Endothelial cell (in vitro differentiated cells): ENCODE measurements around the gene MRPL22. TPM values are rescaled to one million over a fixed set of nuclear protein-coding genes. Genes with fewer than 3 reads are reported as not detected.

Experiments
- DNase-seq: peaks from one replicate; pipeline ENCODE4 v3.0.0; 2021; ENCODE audit warnings: low spot score
- H3K27ac Mint-ChIP-seq: one replicate; pipeline ENCODE4 v1.8.0; 2021; ENCODE audit warnings: mixed read lengths, inconsistent platforms; ENCODE audit not compliant: unreplicated experiment
- H3K27me3 Mint-ChIP-seq: one replicate; pipeline ENCODE4 v1.8.0; 2021; ENCODE audit warnings: mild to moderate bottlenecking, moderate library complexity, mixed read lengths, inconsistent platforms; ENCODE audit not compliant: unreplicated experiment
- H3K36me3 Mint-ChIP-seq: one replicate; pipeline ENCODE4 v1.8.0; 2021; ENCODE audit warnings: mild to moderate bottlenecking, low read depth, mixed read lengths, inconsistent platforms; ENCODE audit not compliant: unreplicated experiment
- H3K4me1 Mint-ChIP-seq: one replicate; pipeline ENCODE4 v1.8.0; 2021; ENCODE audit warnings: mild to moderate bottlenecking, mixed read lengths, inconsistent platforms; ENCODE audit not compliant: unreplicated experiment
- H3K4me3 Mint-ChIP-seq: one replicate; pipeline ENCODE4 v1.8.0; 2021; ENCODE audit warnings: mild to moderate bottlenecking, mixed read lengths, inconsistent platforms; ENCODE audit not compliant: unreplicated experiment
- H3K9me3 Mint-ChIP-seq: one replicate; pipeline ENCODE4 v1.8.0; 2021; ENCODE audit warnings: mixed read lengths, inconsistent platforms; ENCODE audit not compliant: unreplicated experiment
- long read RNA-seq: library from polyadenylated mRNA; unstranded; transcript quantifications from one replicate; pipeline ENCODE4 v2.0.0, GENCODE V29; 2020; ENCODE audit not compliant: unreplicated experiment
- total RNA-seq: library from RNA; stranded (reverse); fragmentation: NEBNext Ultra II Directional; extraction: Animal tissue kit (Norgen Biotek cat#: 25700); gene quantifications from one replicate; pipeline ENCODE4 v1.2.1, GENCODE V29; 2021; ENCODE audit not compliant: unreplicated experiment
- TF ChIP-seq, protein P1 (sequence below): fragments of 200-600 bp; sonication (generic); IDR thresholded peaks from one replicate; pipeline ENCODE4 v1.5.0; 2021; ENCODE audit warnings: antibody characterized with exemption; ENCODE audit not compliant: unreplicated experiment

MRPL22 gene
- 63.6 TPM for total RNA-seq
- long read RNA-seq, transcript MRPL22-207 (7 exons, 3,176 nt), result major isoform, 32 of 34 reads
- long read RNA-seq, partial matches to known transcripts, result 0 of 34 reads
- long read RNA-seq, other reads (novel, unspliced or antisense), result 1 of 34 reads

DNA sequence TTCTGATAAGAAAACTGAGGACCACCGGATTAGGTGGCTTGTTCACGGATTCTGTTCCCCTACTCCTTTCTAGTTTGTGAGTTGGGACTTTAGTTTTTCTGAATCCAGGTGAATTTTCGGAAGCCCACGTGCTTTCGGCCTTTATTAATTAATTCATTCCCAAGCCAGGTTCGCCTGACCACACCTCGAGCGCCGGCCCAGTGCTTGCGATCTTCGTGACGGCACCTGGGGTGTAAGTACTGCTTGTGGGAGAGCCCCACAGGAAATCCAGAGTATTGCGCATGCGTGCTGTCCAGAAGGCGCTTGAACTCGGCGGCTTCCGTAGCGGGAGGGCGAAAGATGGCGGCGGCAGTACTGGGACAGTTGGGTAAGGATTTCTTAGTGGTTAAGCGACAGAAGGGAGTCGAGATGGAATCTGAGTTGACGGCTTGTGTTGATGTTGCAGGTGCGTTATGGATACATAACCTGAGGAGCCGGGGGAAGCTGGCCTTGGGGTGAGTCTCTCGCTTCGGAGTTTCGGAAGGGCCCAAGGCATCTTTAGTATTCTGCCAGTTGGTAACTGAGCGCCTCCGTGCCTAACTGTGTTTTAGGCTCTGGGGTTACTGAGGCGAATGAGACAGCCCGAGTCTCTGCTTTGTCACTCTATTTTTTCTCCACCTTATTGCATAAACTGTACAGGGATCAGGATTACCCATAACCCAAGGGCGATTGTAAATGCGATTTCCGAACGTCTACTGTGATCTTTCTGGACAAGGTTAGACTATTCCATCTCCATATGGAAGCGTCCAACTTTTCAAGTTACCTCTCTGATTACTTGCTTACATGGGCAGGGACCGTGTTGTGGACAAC, at the start of gene MRPL22:
Gene MRPL22, plus strand, starts transcription at position 302 of the 849 bp plus-strand sequence. Its CDS starts 38 bp downstream, at position 340.
- peak; percentile 92 for DNase-seq
- Mint-ChIP-seq H3K36me3 (no peaks in the 10 kb centered on the region), H3K4me1 (peaks cover 20% of the 10 kb centered on the region), H3K4me3 (peak within 1 kb of the TSS; percentile 100), H3K27ac (peak within 1 kb of the TSS; percentile 94), H3K27me3 (peaks cover 4% of the 10 kb centered on the region), H3K9me3 (no peaks in the 10 kb centered on the region)
- TF ChIP-seq, protein P1, sequence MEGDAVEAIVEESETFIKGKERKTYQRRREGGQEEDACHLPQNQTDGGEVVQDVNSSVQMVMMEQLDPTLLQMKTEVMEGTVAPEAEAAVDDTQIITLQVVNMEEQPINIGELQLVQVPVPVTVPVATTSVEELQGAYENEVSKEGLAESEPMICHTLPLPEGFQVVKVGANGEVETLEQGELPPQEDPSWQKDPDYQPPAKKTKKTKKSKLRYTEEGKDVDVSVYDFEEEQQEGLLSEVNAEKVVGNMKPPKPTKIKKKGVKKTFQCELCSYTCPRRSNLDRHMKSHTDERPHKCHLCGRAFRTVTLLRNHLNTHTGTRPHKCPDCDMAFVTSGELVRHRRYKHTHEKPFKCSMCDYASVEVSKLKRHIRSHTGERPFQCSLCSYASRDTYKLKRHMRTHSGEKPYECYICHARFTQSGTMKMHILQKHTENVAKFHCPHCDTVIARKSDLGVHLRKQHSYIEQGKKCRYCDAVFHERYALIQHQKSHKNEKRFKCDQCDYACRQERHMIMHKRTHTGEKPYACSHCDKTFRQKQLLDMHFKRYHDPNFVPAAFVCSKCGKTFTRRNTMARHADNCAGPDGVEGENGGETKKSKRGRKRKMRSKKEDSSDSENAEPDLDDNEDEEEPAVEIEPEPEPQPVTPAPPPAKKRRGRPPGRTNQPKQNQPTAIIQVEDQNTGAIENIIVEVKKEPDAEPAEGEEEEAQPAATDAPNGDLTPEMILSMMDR, result no peak

DNA sequence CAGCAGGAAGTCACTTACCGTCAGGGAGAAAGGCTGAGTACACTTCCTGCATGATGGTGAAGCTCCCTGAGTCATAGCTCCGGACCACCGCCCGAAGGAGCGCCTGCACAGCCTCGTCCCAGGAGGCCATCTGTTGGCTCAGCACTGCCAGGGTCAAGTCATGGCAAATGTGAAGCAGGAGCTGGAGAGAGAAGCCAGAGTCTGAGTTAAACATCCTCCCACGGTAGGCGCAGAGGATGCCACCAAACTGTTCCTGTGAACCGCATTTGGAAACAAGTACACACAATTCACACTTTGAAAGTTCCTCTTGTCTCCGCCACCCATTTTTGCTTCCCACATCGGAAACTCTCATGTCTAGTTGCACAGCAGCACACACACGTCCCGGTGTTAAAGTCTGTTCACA, 48.5 kb upstream of the MRPL22 start:
- H3K4me1 Mint-ChIP-seq, result peaks cover 4% of the 10 kb centered on the region
- TF ChIP-seq, protein P1, result no peak
- H3K36me3 Mint-ChIP-seq, result peaks cover 51% of the 10 kb centered on the region
- no peak for DNase-seq
- H3K27ac Mint-ChIP-seq, result no peak overlapping the region
- no peaks in the 10 kb centered on the region for H3K9me3 Mint-ChIP-seq
- H3K4me3 Mint-ChIP-seq, result no peak overlapping the region
- no peaks in the 10 kb centered on the region for H3K27me3 Mint-ChIP-seq

DNA sequence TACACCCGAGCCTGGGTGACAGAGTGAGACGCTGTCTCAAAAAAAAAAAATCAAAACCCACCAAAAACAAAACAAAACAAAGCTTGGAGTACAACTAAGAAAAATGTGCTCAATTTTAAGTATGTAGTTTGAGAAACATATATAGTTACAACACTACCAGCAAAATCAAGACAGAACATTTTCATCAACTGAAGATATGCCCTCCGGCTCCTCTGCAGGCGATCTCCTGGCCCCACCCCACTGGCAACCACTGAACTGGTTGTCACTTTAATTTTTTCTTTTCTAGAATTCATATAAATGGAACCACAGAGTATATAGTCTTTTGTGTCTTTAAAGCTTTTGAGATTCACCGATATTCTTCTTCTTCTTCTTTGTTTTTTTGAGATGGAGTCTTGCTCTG, 47.5 kb upstream of the MRPL22 start:
- no peak for DNase-seq
- TF ChIP-seq, protein P1, result no peak
- H3K27me3 Mint-ChIP-seq, result no peaks in the 10 kb centered on the region
- H3K4me3 Mint-ChIP-seq, result peak overlapping the region; percentile 48
- H3K27ac Mint-ChIP-seq, result no peak overlapping the region
- peaks cover 4% of the 10 kb centered on the region for H3K4me1 Mint-ChIP-seq
- no peaks in the 10 kb centered on the region for H3K9me3 Mint-ChIP-seq
- H3K36me3 Mint-ChIP-seq, result peaks cover 44% of the 10 kb centered on the region

DNA sequence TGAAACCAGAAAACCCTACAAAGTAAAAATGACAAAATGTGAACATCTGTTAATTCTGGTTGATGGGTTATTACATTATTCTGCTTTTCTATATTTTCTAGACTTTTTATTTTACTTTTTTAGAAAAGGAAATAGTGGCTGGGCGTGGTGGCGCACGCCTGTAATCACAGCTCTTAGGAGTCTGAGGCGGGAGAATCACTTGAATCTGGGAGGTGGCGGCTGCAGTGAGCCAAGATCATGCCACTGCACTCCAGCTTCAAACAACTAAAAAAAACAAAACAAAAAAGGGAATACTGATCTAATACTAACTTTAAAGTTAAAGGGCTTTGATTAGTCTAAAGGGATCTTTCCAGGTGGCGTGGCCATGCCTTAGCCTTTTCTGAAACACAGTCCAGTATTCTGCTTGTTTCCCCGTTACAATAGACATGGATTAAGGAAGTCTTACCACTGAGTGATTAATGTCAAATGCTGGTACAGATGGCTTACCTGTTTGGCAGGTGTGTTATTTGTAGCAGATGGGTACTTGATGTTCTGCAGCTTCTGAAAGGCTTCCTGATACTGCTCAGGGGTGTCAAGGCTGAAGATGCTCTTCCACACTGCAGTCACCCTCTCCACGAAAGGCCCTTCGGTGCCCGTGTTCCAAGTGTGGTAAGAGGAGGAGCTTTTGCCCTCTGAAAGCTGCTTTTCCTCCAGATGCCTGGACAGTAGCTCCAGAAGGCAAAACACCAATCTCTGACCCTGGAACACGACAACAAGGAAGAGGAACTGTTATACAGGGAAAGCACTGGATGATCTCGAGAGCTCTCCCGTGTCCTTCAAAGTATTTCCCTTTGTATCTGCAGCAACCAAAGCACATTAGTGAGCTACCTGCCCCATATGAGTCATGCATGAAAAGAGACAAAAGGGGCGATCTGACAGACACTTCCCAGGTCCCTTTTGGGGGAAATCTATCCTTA, 45.0 kb upstream of the MRPL22 start:
- Mint-ChIP-seq H3K27ac (no peak overlapping the region), H3K36me3 (peaks cover 36% of the 10 kb centered on the region), H3K4me3 (no peak overlapping the region), H3K27me3 (no peaks in the 10 kb centered on the region), H3K9me3 (no peaks in the 10 kb centered on the region), H3K4me1 (peaks cover 14% of the 10 kb centered on the region)
- no peak for DNase-seq
- TF ChIP-seq, protein P1, result no peak
